NCI-H2196 (cell line): ENCODE measurements around the gene USP24.

Source experiments
- DNase-seq: peaks from one replicate; lab custom pipeline; 2025; ENCODE audit not compliant: unreplicated experiment; lab: John Stamatoyannopoulos, UW

Gene USP24

GRCh38 chr1:55215194-55216021 lies at the start of gene USP24:
TSS of gene USP24 (minus strand) at chr1:55215364. CDS start at chr1:55215113, 251 bp downstream.
- DNase-seq: peak; percentile 83

GRCh38 chr1:55262822-55263221 lies 47.7 kb upstream of the USP24 start:
- no peak for DNase-seq

GRCh38 chr1:55259911-55260609 lies 44.9 kb upstream of the USP24 start:
- DNase-seq: no peak

GRCh38 chr1:55257958-55258357 lies 42.8 kb upstream of the USP24 start:
- DNase-seq: no peak

GRCh38 chr1:55255901-55256300 lies 40.7 kb upstream of the USP24 start:
- DNase-seq: no peak

- no peak for DNase-seq
Observed at GRCh38 chr1:55252942-55253589, 37.9 kb upstream of the USP24 start.

- DNase-seq: no peak
Observed at GRCh38 chr1:55250399-55251075, 35.4 kb upstream of the USP24 start.

GRCh38 chr1:55249646-55250398 lies 34.7 kb upstream of the USP24 start:
- no peak for DNase-seq

GRCh38 chr1:55246896-55247295 lies 31.7 kb upstream of the USP24 start:
- no peak for DNase-seq

GRCh38 chr1:55246331-55246730 lies 31.2 kb upstream of the USP24 start:
- DNase-seq: no peak

- DNase-seq: no peak
Observed at GRCh38 chr1:55245781-55246180, 30.6 kb upstream of the USP24 start.

GRCh38 chr1:55244476-55245099 lies 29.4 kb upstream of the USP24 start:
- no peak for DNase-seq

- DNase-seq: no peak
Observed at GRCh38 chr1:55243655-55244054, 28.5 kb upstream of the USP24 start.

- DNase-seq: no peak
Observed at GRCh38 chr1:55239548-55239947, 24.4 kb upstream of the USP24 start.

- DNase-seq: no peak
Observed at GRCh38 chr1:55235722-55236121, 20.6 kb upstream of the USP24 start.

- no peak for DNase-seq
Observed at GRCh38 chr1:55234016-55234415, 18.9 kb upstream of the USP24 start.

GRCh38 chr1:55233145-55233777 lies 18.1 kb upstream of the USP24 start:
- DNase-seq: no peak

- DNase-seq: no peak
Observed at GRCh38 chr1:55232448-55233144, 17.4 kb upstream of the USP24 start.

- DNase-seq: no peak
Observed at GRCh38 chr1:55231745-55232144, 16.6 kb upstream of the USP24 start.
